Activated CD8-positive, alpha-beta memory T cell treated with anti-CD3 and anti-CD28 coated beads for 1 hour (primary cell): ENCODE data around the gene CRELD2.

Experiments used
- DNase-seq, 2 donors: peaks; one replicate each; pipeline ENCODE4 v3.0.0-alpha.2; 2020; ENCODE audit warnings: low read depth in 1 of 2; ENCODE audit errors: extremely low read depth in 1 of 2

Gene CRELD2

GRCh38 chr22:49928555-49929210 lies 10.2 kb downstream of the CRELD2 start:
- DNase-seq = no peak

DNA sequence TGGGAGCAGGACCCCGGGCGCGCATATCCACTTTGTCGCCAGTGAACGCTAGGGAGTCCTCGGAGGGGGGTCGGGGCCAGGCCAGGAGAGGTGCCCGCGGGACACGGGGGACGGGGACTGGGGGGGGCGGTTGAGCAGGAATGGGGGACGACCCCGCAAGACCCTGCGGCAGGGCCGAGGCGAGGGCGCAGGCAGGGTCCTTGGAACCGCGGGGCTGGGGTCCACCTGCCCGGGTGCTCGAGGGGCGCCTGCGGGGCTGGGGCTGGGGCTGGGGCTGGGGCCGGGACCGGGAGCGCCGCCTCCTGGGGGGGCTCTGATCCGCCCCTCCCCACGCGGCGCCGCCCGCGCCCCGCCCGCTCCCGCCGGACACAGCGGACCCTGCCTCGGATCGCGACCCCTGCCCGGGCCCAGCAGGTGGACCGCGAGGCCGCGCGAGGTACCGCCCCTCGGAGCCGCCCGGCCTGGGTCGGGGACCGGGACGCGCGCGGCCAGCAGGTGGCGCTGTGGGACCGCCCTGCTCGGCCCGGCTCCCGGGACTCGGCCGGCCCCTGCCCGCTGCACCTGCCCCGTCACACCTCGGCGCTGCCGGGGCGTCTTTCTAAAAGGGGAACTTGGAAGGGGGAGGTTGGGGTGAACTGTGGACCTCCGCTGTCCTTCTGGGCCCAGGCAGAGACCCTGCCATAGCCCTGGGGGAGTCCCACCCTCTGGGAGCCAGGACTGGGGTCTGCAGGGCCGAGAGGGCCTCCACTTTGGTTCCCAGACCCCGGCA lies 11.0 kb downstream of the CRELD2 start:
- DNase-seq = peak in 1 of 2 donors; percentile 74

GRCh38 chr22:49929994-49930575 lies 11.7 kb downstream of the CRELD2 start:
- no peak for DNase-seq

DNA sequence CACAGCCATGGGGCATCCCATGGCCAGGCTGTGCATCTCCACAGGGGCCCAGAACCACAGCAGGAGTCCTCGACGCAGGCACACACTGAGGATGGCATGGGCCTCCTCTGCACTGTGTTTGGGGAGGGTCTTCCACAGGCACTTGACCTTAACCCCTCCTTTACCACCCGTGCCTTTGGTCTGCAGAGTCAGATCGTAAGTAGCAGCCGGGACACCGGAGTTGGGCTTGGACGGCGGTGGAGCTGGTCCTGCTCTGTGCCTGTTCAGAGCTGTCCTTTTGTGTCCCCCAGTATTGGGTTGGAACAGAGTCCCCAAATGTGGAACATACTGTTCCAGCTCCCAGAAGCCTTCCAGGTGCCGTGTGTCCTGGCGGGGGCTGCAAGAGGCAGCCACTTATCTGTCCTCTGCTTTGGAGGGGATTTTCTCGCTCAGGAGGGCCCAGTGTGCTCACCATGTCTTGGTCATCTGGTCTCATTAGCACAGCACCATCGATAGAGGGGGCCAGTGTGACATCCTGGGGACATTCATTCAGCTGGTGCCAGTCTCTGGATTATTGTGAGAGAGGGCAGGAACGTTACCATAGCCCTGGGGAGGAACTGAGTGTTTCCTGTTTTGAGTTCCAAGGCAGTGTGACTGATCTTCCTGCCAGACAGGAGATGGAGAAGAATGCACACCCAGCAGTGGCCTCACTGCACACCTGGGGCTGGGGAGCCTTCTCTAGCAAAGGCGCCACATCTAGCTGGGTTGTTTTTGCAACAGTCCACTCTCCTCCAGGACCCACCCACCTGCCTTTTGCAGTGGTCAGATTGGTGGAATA lies 12.4 kb downstream of the CRELD2 start:
- no peak for DNase-seq

- no peak for DNase-seq
Measured at GRCh38 chr22:49933236-49934159, 15.1 kb downstream of the CRELD2 start.

DNA sequence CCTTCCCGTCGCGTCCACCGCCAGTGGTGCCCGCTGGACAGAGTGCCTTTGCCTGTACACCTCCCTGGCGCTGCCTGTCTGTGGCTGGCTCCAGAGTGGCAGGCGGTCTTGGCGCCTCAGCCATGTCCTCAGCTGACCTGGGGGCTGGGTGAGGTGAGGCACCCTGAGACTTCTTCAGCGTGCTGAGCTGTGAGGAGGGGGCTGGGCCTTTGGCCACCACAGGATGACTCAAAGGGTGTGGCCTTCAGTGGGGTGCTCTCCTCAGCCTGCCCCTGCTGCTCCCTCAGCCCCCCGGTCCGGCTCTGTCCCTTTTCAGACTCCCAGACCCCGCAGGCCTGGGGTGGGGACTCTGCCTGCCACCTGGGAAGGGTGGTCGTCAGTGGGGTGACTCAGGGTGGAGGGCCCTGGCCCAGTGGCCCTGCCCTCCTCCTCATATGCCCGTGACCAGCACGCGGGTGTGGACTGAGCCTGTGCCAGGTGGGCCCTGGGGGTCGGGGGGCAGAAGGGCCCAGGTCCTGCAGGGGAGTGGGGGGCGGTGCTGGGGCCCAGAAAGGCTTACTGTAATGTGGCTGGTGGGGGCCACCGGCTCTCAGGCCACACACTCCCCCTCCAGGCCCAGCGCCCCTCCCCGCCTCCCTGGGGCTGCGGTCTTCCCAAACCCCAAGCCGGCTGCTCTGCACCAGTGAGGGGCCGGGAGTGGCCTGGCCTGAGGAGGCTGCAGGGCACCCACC lies 15.9 kb downstream of the CRELD2 start:
- no peak for DNase-seq

GRCh38 chr22:49934891-49935557 lies 16.6 kb downstream of the CRELD2 start:
- DNase-seq = peak; percentile 61 to 88

- DNase-seq = no peak
Measured at GRCh38 chr22:49935561-49935960, 17.1 kb downstream of the CRELD2 start.

DNA sequence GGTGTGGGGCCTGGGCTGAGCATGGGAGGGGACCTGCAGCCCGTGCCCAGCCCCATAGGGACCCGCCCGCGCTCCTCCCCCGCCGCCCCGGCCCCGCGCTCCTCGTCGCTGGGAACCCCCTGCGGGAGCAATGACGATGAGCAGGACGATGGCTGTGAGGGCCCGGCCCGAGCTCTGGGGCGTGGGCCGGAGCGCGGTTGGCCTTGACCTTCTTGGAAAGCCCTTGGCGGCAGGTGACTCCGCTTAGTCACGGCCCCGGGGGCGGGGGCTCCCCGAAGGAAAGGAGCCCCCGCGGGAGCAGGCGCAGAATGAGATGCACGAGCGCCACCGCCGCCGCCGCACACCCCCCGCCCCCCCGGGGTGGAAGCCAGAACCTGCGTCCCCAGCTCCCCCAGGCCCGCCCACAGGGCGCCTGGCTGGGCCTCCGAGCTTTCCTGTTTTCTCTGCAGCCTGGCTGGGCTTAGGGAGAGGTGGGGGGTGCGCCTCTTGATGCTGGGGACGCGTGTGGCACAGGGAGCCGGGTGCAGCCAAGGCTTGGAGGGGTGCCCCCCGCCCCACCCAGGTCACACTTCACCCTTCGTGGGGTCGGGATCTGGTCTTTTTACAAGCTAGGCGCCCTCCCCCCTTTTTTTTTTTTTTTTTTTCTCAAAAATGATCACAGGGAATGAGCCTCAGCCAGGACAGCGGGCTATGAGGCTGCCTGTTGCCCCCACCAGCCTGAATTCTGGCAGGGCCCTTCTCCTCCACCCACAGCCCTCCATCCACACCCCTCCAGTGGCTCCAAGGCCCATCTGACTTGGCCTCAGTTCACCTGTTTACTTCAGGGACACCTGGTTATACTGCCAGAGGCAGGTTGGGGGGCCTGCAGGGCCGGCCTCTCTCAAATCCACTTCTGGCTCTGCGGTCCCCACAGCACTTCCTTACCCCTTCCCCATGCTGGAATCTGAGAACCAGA lies 17.9 kb downstream of the CRELD2 start:
- DNase-seq = peak; percentile 82 to 85

GRCh38 chr22:49936973-49937757 lies 18.7 kb downstream of the CRELD2 start:
- DNase-seq = no peak

DNA sequence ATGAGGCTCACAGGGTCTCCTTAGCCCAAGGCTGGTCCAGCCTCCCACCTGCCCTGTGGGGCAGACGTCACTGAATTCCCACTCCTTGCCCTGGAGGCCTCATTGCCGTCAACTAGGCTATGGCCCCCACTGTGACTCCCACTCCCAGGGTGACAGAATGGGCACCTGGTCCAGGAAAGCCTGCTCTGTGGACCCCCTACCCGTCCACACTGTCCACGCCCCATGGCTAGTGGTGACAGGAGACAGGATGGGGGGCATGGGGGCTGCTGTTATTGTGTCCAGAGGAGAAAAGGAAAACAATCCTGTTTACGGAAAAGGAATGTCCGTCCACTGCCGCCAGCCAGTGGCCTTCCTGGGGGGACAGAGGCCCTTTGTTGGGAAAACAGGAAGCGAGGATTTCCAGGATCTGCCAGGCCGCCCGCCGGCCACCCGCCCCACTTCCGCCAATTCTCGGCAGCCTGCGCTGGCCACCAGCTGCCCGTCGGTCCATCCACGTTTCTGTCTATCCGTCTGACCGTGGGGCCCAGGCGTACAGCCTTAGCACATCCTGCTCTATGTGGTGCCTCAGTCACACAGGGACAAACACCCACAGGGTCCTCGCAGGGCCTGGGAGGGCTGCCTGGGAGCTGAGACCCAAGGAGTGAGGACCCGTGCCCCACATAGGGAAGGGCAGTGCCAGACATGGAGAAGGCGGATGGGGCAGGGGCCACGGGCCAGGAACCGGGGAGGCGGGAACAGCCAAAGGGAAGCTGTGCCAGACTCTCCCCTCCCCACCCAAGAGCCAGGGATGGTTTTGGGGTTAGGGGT lies 19.5 kb downstream of the CRELD2 start:
- DNase-seq = no peak

DNA sequence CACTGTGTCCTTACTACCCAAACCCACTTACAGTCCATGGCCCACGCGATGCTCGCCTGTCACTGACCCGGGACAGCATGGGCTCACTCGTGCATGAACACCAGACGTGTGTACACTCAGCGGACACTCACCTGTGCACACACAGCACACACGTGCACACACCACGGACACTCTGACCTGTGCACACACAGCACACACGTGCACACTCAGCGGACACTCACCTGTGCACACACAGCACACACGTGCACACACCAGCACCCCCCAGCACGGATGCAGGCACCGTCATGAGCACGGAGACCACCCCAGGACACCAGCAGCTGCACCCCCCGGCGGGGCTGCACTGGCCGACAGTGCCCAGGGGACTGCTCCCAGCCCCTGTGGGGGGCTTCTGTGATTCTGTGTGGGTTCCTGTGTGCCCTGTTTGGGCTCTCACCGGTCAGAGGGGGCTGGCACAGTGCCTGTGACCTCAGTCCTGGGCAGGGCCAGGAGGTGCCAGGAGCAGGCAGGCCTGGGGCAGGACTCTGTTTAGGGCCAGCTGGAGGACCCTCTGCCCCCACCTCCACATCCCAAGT lies 20.2 kb downstream of the CRELD2 start:
- DNase-seq = no peak

GRCh38 chr22:49941507-49942316 lies 23.3 kb downstream of the CRELD2 start:
- DNase-seq = no peak

- no peak for DNase-seq
Measured at GRCh38 chr22:49942565-49943404, 24.4 kb downstream of the CRELD2 start.
